ENCODE results near the gene LPCAT4. TPM values are rescaled to one million over a fixed set of nuclear protein-coding genes. Genes with fewer than 3 reads are reported as not detected.

Gene LPCAT4
- total and polyA plus RNA-seq, 2 donors (not counting 3 experiments of a cell fraction or from before 2014, with no cell fraction given) = 49.3 to 51.3 TPM

- TF ChIP-seq FOS (IDR thresholded peaks at IDR 0.05; ENCODE audit: borderline replicate concordance, insufficient read depth, low read length) (no peak), CTCF (IDR thresholded peaks at IDR 0.05; ENCODE audit: extremely low read depth in 1 of 2, insufficient read depth in 1 of 2, low read depth in 1 of 2, low read length in 2 of 2) (no peak), MAX (IDR thresholded peaks at IDR 0.05; ENCODE audit: insufficient read depth, insufficient read length) (no peak), JUN (IDR thresholded peaks at IDR 0.05; ENCODE audit: borderline replicate concordance, insufficient read depth, insufficient read length, low read depth) (no peak), EZH2 (IDR thresholded peaks at IDR 0.05; ENCODE audit: borderline replicate concordance, low read depth, low read length, severe bottlenecking) (no peak), MYC (IDR thresholded peaks at IDR 0.05; ENCODE audit: low read depth, low read length) (no peak), POLR2A (IDR thresholded peaks at IDR 0.05; ENCODE audit: low read depth, low read length) (no peak), GATA2 (IDR thresholded peaks at IDR 0.05; ENCODE audit: insufficient read depth, insufficient read length, low read depth, low read length) (no peak), POLR2AphosphoS5 (IDR thresholded peaks at IDR 0.05; ENCODE audit: insufficient read depth, low read depth, low read length) (no peak)
- FAIRE-seq (no peak), DNase-seq (ENCODE audit: low read depth, low spot score) (no peak)
- Histone ChIP-seq H3K9me3 (replicated peaks; ENCODE audit: control insufficient read depth, insufficient read depth, low read length) (no peaks in the 10 kb centered on the region), H3K9me1 (replicated peaks; ENCODE audit: control insufficient read depth, extremely low read depth, insufficient read depth, low read length) (no peaks in the 10 kb centered on the region), H3K4me3 (replicated peaks in 1 of 3; ENCODE audit: insufficient read depth in 1 of 3, low read depth in 1 of 3, low read length in 3 of 3) (no peak overlapping the region), H3K4me1 (ENCODE audit: control insufficient read depth, extremely low read depth, insufficient read depth, low read length) (peaks cover 7% of the 10 kb centered on the region), H2AFZ (ENCODE audit: low read depth, low read length) (no peak overlapping the region), H3K4me2 (ENCODE audit: insufficient read depth, low read length) (no peak overlapping the region), H3K27ac (ENCODE audit: insufficient read depth, low read depth, low read length) (no peak overlapping the region), H3K27me3 (ENCODE audit: control insufficient read depth in 2 of 2, insufficient read depth in 2 of 2, low read length in 2 of 2) (no peaks in the 10 kb centered on the region), H3K36me3 (ENCODE audit: control insufficient read depth in 2 of 2, extremely low read depth in 1 of 2, insufficient read depth in 2 of 2, low read length in 2 of 2) (no peaks in the 10 kb centered on the region), H3K79me2 (ENCODE audit: control insufficient read depth, insufficient read depth, low read length) (no peaks in the 10 kb centered on the region), H4K20me1 (replicated peaks; ENCODE audit: control insufficient read depth, extremely low read depth, insufficient read depth, low read length) (no peaks in the 10 kb centered on the region), H3K9ac (replicated peaks; ENCODE audit: extremely low read depth, insufficient read depth, low read length) (no peak overlapping the region)
- intact Hi-C loops (cut with micrococcal nuclease) = no loop called here
- no TSS peak for BruUV-seq (replicated peaks)
- ChIA-PET POLR2A (no interaction called here), CTCF (no interaction called here)
- dilution Hi-C loops (cut with MboI; ENCODE audit: extremely low pct_ligation_motif_present, low sequenced_read_pairs) = no loop called here
Measured at GRCh38 chr15:34323217-34323616, 43.8 kb downstream of the LPCAT4 start.

All from endothelial cell of umbilical vein (primary cell).